ENCODE measurements around the gene SIL1. TPM values are rescaled to one million over a fixed set of nuclear protein-coding genes. Genes with fewer than 3 reads are reported as not detected.

SIL1 gene
- total and polyA plus RNA-seq, 2 of the 8 experiments (the other 6 are each of a cell fraction or from before 2014, with no cell fraction given), result 8.3 to 12.8 TPM

DNA sequence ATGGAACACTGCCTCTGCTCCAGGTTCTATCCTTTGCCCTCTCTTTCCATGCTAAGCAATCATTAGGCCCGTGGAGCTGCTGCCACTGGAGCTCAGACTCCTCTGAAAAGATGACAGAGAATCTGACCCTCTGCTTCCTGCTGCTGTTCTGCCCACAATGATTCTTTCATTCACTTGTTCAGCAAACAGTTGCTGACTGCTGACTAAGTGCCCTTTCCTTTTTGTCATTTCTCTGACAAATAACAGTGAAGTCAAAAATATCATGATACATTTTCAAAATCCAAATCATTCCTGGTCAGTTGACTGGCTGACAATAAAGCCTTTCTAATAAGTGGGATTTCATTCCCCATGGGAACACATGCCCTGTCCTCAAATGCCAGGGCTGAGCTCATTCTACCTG, 110.1 kb downstream of the SIL1 start:
- Histone ChIP-seq H3K23me2 (ENCODE audit: low read depth, low read length) (no peaks in the 10 kb centered on the region), H3K79me2 (ENCODE audit: control insufficient read depth in 1 of 2, insufficient read depth in 2 of 2, low read length in 2 of 2) (no peaks in the 10 kb centered on the region), H2AK5ac (ENCODE audit: low read depth, low read length) (no peak overlapping the region), H3K23ac (ENCODE audit: insufficient read length) (no peak overlapping the region), H3K14ac (ENCODE audit: insufficient read length) (no peak overlapping the region), H3K9ac (replicated peaks in 1 of 4; ENCODE audit: extremely low read depth in 1 of 4, low read depth in 3 of 4, low read length in 3 of 4) (no peak overlapping the region), H3K18ac (ENCODE audit: extremely low read depth, low read length) (no peak overlapping the region), H3K9me3 (ENCODE audit: insufficient read depth in 2 of 2, low read depth in 1 of 2, low read length in 1 of 2) (no peaks in the 10 kb centered on the region), H3K4me2 (ENCODE audit: insufficient read depth in 1 of 2, low read depth in 2 of 2, low read length in 2 of 2) (no peak overlapping the region), H3K56ac (replicated peaks; ENCODE audit: insufficient read length, low read depth, low read length) (no peak overlapping the region), H3K27me3 (replicated peaks in 1 of 4; ENCODE audit: control insufficient read depth in 3 of 4, extremely low read depth in 1 of 4, insufficient read depth in 3 of 4, low read length in 3 of 4) (no peaks in the 10 kb centered on the region), H3K4me3 (ENCODE audit: extremely low read depth in 1 of 4, insufficient read depth in 2 of 4, low read depth in 3 of 4, low read length in 4 of 4) (no peak overlapping the region), H3K79me1 (ENCODE audit: low read depth, low read length) (no peaks in the 10 kb centered on the region), H3K36me3 (ENCODE audit: control insufficient read depth in 2 of 4, insufficient read depth in 4 of 4, low read length in 3 of 4) (no peaks in the 10 kb centered on the region), H4K8ac (ENCODE audit: extremely low read depth, insufficient read depth, low read length) (no peak overlapping the region), H2BK12ac (ENCODE audit: low read depth, low read length) (no peak overlapping the region), H3K4me1 (replicated peaks in 1 of 4; ENCODE audit: control insufficient read depth in 3 of 4, insufficient read depth in 4 of 4, low read length in 3 of 4) (no peaks in the 10 kb centered on the region), H2BK5ac (ENCODE audit: low read depth, low read length) (no peak overlapping the region), H2BK120ac (replicated peaks; ENCODE audit: low read depth, low read length) (no peak overlapping the region), H4K20me1 (replicated peaks in 1 of 2; ENCODE audit: control insufficient read depth in 1 of 2, insufficient read depth in 2 of 2, low read length in 2 of 2) (no peaks in the 10 kb centered on the region), H2AFZ (ENCODE audit: low read length) (no peak overlapping the region), H3K27ac (ENCODE audit: low read depth, low read length) (no peak overlapping the region), H3K4ac (replicated peaks; ENCODE audit: insufficient read length, low read depth, low read length) (no peak overlapping the region), H2BK20ac (ENCODE audit: low read length) (no peak overlapping the region), H2BK15ac (ENCODE audit: low read length) (no peak overlapping the region), H4K5ac (ENCODE audit: insufficient read length, low read depth, low read length) (no peak overlapping the region), H4K91ac (replicated peaks; ENCODE audit: insufficient read length, low read length) (no peak overlapping the region)
- no peak for DNase-seq (ENCODE audit: low read depth in 1 of 2, low spot score in 2 of 2)
- CTCF ChIA-PET (ENCODE audit: partially characterized antibody), result interaction anchor here (0.6 to 1.8 kb wide), 5 partner anchors 9 to 715 kb away, joined by 3 to 6 read pairs (median 3); no protein-coding TSS in a partner anchor
- WGBS, 2 experiments (ENCODE audit: extremely low coverage in 1 of 2, insufficient coverage in 1 of 2, insufficient read length in 1 of 2, insufficient replicate concordance in 2 of 2, low coverage in 1 of 2, low lambda C conversion rate in 2 of 2, missing lambda C conversion rate in 1 of 2), result 75% methylated on average over 1 of the region's 1 CpG; no CpG with 5 or more reads in 1 of the 2 experiments
- POLR2A ChIA-PET (ENCODE audit: partially characterized antibody), result no interaction called here
- no peak for FAIRE-seq
- TF ChIP-seq RAD21 (IDR thresholded peaks at IDR 0.05 in 1 of 2, conservative IDR thresholded peaks at IDR 0.05 in 1 of 2; ENCODE audit: low read depth in 2 of 2, low read length in 2 of 2) (no peak), YY1 (IDR thresholded peaks at IDR 0.05; ENCODE audit: low read depth, low read length) (no peak), BCL11A (IDR thresholded peaks at IDR 0.05; ENCODE audit: low read depth in 2 of 2, low read length in 2 of 2) (no peak), SP4 (IDR thresholded peaks at IDR 0.05; ENCODE audit: low read length) (no peak), SAP30 (IDR thresholded peaks at IDR 0.05; ENCODE audit: insufficient read depth, insufficient replicate concordance, low read length) (no peak), JUN (IDR thresholded peaks at IDR 0.05; ENCODE audit: low read depth, low read length) (no peak), POLR2A (IDR thresholded peaks at IDR 0.05; ENCODE audit: control extremely low read depth in 1 of 2, low read depth in 2 of 2, low read length in 2 of 2) (no peak), CHD2 (IDR thresholded peaks at IDR 0.05; ENCODE audit: low read length) (no peak), KDM1A (IDR thresholded peaks at IDR 0.05; ENCODE audit: borderline replicate concordance, low read length) (no peak)
- TF ChIP-seq, protein P1, sequence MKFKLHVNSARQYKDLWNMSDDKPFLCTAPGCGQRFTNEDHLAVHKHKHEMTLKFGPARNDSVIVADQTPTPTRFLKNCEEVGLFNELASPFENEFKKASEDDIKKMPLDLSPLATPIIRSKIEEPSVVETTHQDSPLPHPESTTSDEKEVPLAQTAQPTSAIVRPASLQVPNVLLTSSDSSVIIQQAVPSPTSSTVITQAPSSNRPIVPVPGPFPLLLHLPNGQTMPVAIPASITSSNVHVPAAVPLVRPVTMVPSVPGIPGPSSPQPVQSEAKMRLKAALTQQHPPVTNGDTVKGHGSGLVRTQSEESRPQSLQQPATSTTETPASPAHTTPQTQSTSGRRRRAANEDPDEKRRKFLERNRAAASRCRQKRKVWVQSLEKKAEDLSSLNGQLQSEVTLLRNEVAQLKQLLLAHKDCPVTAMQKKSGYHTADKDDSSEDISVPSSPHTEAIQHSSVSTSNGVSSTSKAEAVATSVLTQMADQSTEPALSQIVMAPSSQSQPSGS (IDR thresholded peaks at IDR 0.05; ENCODE audit: low read length), result no peak
